T-cell (primary cell): ENCODE measurements around the gene NHSL1. TPM values are rescaled to one million over a fixed set of nuclear protein-coding genes. Genes with fewer than 3 reads are reported as not detected.
"Not testable (repeated sequence)": the region's sequence is repeated elsewhere in the genome, so short reads cannot be mapped to it uniquely, and the experiment has no call there.

Experiments
- ATAC-seq, 4 experiments: fragments of 200-7000 bp in 3 of 4; fragments of 150-1000 bp in 1 of 4; cut with Tn5 transposase; replicated peaks in 1 of 4; 1 replicate in 3 of 4; 2 replicates in 1 of 4; pipeline ENCODE4 v1.10.0; 2021; ENCODE audit warnings: moderate library complexity in 3 of 4, mild to moderate bottlenecking in 2 of 4, moderate number of reproducible peaks in 1 of 4
- CTCF ChIA-PET, 2 donors: fragments of 300-600 bp; sonication (Branson Sonifier 250); formaldehyde crosslinking; loops; one replicate each; lab custom pipeline; 2022; ENCODE audit warnings: antibody characterized with exemption in 2 of 2; lab: Charles Lee
- POLR2A ChIA-PET, 2 donors: fragments of 300-600 bp; sonication (Branson Sonifier 250); formaldehyde crosslinking; loops; one replicate each; lab custom pipeline; 2022; ENCODE audit warnings: antibody characterized with exemption in 2 of 2; lab: Charles Lee
- DNase-seq, 35 experiments: peaks; one replicate each; pipeline versions ENCODE4 v3.0.0 to v3.0.0-alpha.2; 2013 to 2023
- H3K27ac ChIP-seq: one replicate; pipeline ENCODE4 v1.5.1; 2013; ENCODE audit warnings: low read length
- H3K27me3 ChIP-seq, 2 experiments: replicated peaks in 1 of 2; 1 replicate in 1 of 2; 2 replicates in 1 of 2; pipeline versions ENCODE4 v1.6.1 to v1.7.0; 2013; ENCODE audit warnings: low read length in 1 of 2, mixed read lengths in 1 of 2; ENCODE audit not compliant: control insufficient read depth in 2 of 2, insufficient read depth in 2 of 2; ENCODE audit errors: extremely low read depth in 1 of 2
- H3K36me3 ChIP-seq, 2 donors: 1 replicate in 1 of 2; 2 replicates in 1 of 2; pipeline versions ENCODE4 v1.6.1 to v1.7.0; 2013; ENCODE audit warnings: low read length in 1 of 2; ENCODE audit not compliant: control insufficient read depth in 2 of 2, insufficient read depth in 1 of 2; ENCODE audit errors: extremely low read depth in 1 of 2
- H3K4me1 ChIP-seq, 2 experiments: 1 replicate in 1 of 2; 2 replicates in 1 of 2; pipeline versions ENCODE4 v1.6.1 to v1.7.0; 2013; ENCODE audit warnings: low read length in 2 of 2, mixed read lengths in 1 of 2; ENCODE audit not compliant: insufficient read depth in 2 of 2, control insufficient read depth in 1 of 2; ENCODE audit errors: extremely low read depth in 1 of 2
- H3K4me3 ChIP-seq, 2 donors: 1 replicate in 1 of 2; 2 replicates in 1 of 2; pipeline versions ENCODE4 v1.5.1 to v1.7.0; 2013; ENCODE audit warnings: mild to moderate bottlenecking in 2 of 2, low read length in 1 of 2, moderate library complexity in 1 of 2; ENCODE audit not compliant: control insufficient read depth in 1 of 2; ENCODE audit errors: extremely low read depth in 1 of 2
- H3K9me3 ChIP-seq: 2 replicates; pipeline ENCODE4 v1.7.0; 2013
- H3K27ac Mint-ChIP-seq, 2 donors: one replicate each; pipeline ENCODE4 v1.8.0; 2020 to 2021; ENCODE audit warnings: mild to moderate bottlenecking in 2 of 2, mixed read lengths in 2 of 2
- H3K27me3 Mint-ChIP-seq, 2 donors: one replicate each; pipeline ENCODE4 v1.8.0; 2021 to 2022; ENCODE audit warnings: mixed read lengths in 2 of 2
- H3K36me3 Mint-ChIP-seq: one replicate; pipeline ENCODE4 v1.8.0; 2021; ENCODE audit warnings: mixed read lengths
- H3K4me1 Mint-ChIP-seq, 3 donors: one replicate each; pipeline ENCODE4 v1.8.0; 2020 to 2022; ENCODE audit warnings: mixed read lengths in 3 of 3, mild to moderate bottlenecking in 1 of 3
- H3K4me3 Mint-ChIP-seq, 3 donors: one replicate each; pipeline ENCODE4 v1.8.0; 2020 to 2022; ENCODE audit warnings: mild to moderate bottlenecking in 3 of 3, mixed read lengths in 3 of 3, moderate library complexity in 3 of 3
- H3K9me3 Mint-ChIP-seq, 3 donors: one replicate each; pipeline ENCODE4 v1.8.0; 2020 to 2022; ENCODE audit warnings: mixed read lengths in 3 of 3
- WGBS: methylation state at CpG from one replicate; pipeline ENCODE4 v1.1.5; 2013; ENCODE audit warnings: missing lambda C conversion rate; ENCODE audit not compliant: insufficient coverage; 5-methylcytosine and 5-hydroxymethylcytosine counted together
- total RNA-seq, 35 experiments: library from RNA in 6 of 35; stranded (reverse) in 6 of 35; fragments of 120-200 nt in 1 of 35; gene quantifications; one replicate each; pipeline versions ENCODE4 v1.2.1 to v1.2.4 and lab custom pipeline; 2013 to 2026

The NHSL1 gene
- total RNA-seq, 5 donors from 2014 or later (not counting 1 experiment from before 2014, with no cell fraction given) = 0.08 to 0.64 (median 0.46) TPM

- 80% methylated on average over 5 of the region's 8 CpGs for WGBS
- POLR2A ChIA-PET = interaction anchor here (0.6 to 1.6 kb wide), 3 partner anchors 82 to 645 kb away, joined by 4 read pairs; no protein-coding TSS in a partner anchor
These were observed 71.6 kb downstream of the NHSL1 start for GRCh38 chr6:138427701-138428100.

GRCh38 chr6:138426500-138427123, 72.7 kb downstream of the NHSL1 start:
- ATAC-seq = no peak

More at GRCh38 chr6:138427701-138428100, 71.6 kb downstream of the NHSL1 start:
- ATAC-seq = no peak
- Histone ChIP-seq H3K36me3 (no peaks in the 10 kb centered on the region), H3K9me3 (no peaks in the 10 kb centered on the region), H3K4me1 (no peaks in the 10 kb centered on the region), H3K27me3 (peaks cover 0 to 16% of the 10 kb centered on the region in 2 experiments), H3K4me3 (no peak overlapping the region), H3K27ac (no peak overlapping the region)
- H3K4me1 Mint-ChIP-seq = peaks cover 0 to 9% (median 6%) of the 10 kb centered on the region in 3 donors
- no peaks in the 10 kb centered on the region for H3K36me3 Mint-ChIP-seq
- no peak for DNase-seq
- no peak overlapping the region for H3K4me3 Mint-ChIP-seq
- H3K27ac Mint-ChIP-seq = no peak overlapping the region
- CTCF ChIA-PET = interaction anchor here (0.6 to 7.5 kb wide), 16 partner anchors 8 to 587 kb away, joined by 3 to 65 read pairs (median 4); partner anchors contain the start of gene PERP (in 1 of the 2)
- H3K27me3 Mint-ChIP-seq = peaks cover 3 to 4% of the 10 kb centered on the region in 2 donors
- H3K9me3 Mint-ChIP-seq = no peaks in the 10 kb centered on the region

GRCh38 chr6:138425256-138425655, 74.0 kb downstream of the NHSL1 start:
- H3K9me3 ChIP-seq, H3K4me1 ChIP-seq, H3K9me3 Mint-ChIP-seq, H3K4me3 Mint-ChIP-seq, H3K4me3 ChIP-seq, H3K27me3 ChIP-seq, H3K4me1 Mint-ChIP-seq, H3K36me3 ChIP-seq, H3K27ac ChIP-seq, ATAC-seq, POLR2A ChIA-PET, H3K36me3 Mint-ChIP-seq, H3K27ac Mint-ChIP-seq, H3K27me3 Mint-ChIP-seq, DNase-seq: not testable (repeated sequence)
- CTCF ChIA-PET = interaction anchor here (0.5 to 7.5 kb wide), 5 partner anchors 30 to 194 kb away, joined by 3 to 65 read pairs (median 6); no protein-coding TSS in a partner anchor
- WGBS = 93% methylated on average over 5 of the region's 7 CpGs

More at GRCh38 chr6:138426500-138427123, 72.7 kb downstream of the NHSL1 start:
- H3K27me3 Mint-ChIP-seq = peaks cover 3 to 4% of the 10 kb centered on the region in 2 donors
- ChIA-PET POLR2A (interaction anchor here in 1 of 2 donors (0.9 kb wide), 1 partner anchor 77 kb away, joined by 3 read pairs; no protein-coding TSS in a partner anchor), CTCF (interaction anchor here (1.0 to 7.5 kb wide), 10 partner anchors 9 to 318 kb away, joined by 3 to 65 read pairs (median 6); no protein-coding TSS in a partner anchor)
- no peak overlapping the region for H3K27ac Mint-ChIP-seq
- no peaks in the 10 kb centered on the region for H3K4me1 ChIP-seq
- peaks cover 0 to 12% of the 10 kb centered on the region in 2 experiments for H3K27me3 ChIP-seq
- no peak overlapping the region for H3K27ac ChIP-seq
- no peaks in the 10 kb centered on the region for H3K9me3 ChIP-seq
- H3K9me3 Mint-ChIP-seq = no peaks in the 10 kb centered on the region
- H3K36me3 Mint-ChIP-seq = no peaks in the 10 kb centered on the region
- no peak overlapping the region for H3K4me3 Mint-ChIP-seq
- no peaks in the 10 kb centered on the region for H3K36me3 ChIP-seq
- no peak for DNase-seq
- H3K4me1 Mint-ChIP-seq = peaks cover 0 to 9% (median 6%) of the 10 kb centered on the region in 3 donors
- 83% methylated on average over 2 of the region's 5 CpGs for WGBS
- H3K4me3 ChIP-seq = no peak overlapping the region

GRCh38 chr6:138424004-138424904, 75.0 kb downstream of the NHSL1 start:
- no peak overlapping the region for H3K4me3 ChIP-seq
- no peak overlapping the region for H3K27ac Mint-ChIP-seq
- H3K9me3 ChIP-seq = no peaks in the 10 kb centered on the region
- peaks cover 0 to 8% (median 5%) of the 10 kb centered on the region in 3 donors for H3K4me1 Mint-ChIP-seq
- no peak for ATAC-seq
- 90% methylated on average over 36 of the region's 48 CpGs for WGBS
- H3K27me3 ChIP-seq = no peaks in the 10 kb centered on the region
- POLR2A ChIA-PET = interaction anchor here in 1 of 2 donors (0.6 kb wide), 1 partner anchor 1222 kb away, joined by 3 read pairs; no protein-coding TSS in a partner anchor
- DNase-seq = no peak
- no peaks in the 10 kb centered on the region for H3K4me1 ChIP-seq
- no peak overlapping the region for H3K27ac ChIP-seq
- H3K27me3 Mint-ChIP-seq = peaks cover 0 to under 1% of the 10 kb centered on the region in 2 donors
- peaks cover 4% of the 10 kb centered on the region for H3K36me3 Mint-ChIP-seq
- CTCF ChIA-PET = interaction anchor here (0.6 to 7.5 kb wide), 5 partner anchors 84 to 342 kb away, joined by 3 to 65 read pairs (median 4); no protein-coding TSS in a partner anchor
- H3K4me3 Mint-ChIP-seq = no peak overlapping the region
- peaks cover 0 to 2% of the 10 kb centered on the region in 2 donors for H3K36me3 ChIP-seq
- no peaks in the 10 kb centered on the region for H3K9me3 Mint-ChIP-seq

GRCh38 chr6:138422861-138423260, 76.4 kb downstream of the NHSL1 start:
- no peak for ATAC-seq
- no peak overlapping the region for H3K4me3 ChIP-seq
- peaks cover 0 to 8% (median 3%) of the 10 kb centered on the region in 3 donors for H3K4me1 Mint-ChIP-seq
- no peak overlapping the region for H3K27ac Mint-ChIP-seq
- CTCF ChIA-PET = interaction anchor here in 1 of 2 donors (0.6 to 0.7 kb wide), 3 partner anchors 61 to 139 kb away, joined by 3 to 10 read pairs (median 3); no protein-coding TSS in a partner anchor
- no peaks in the 10 kb centered on the region for H3K4me1 ChIP-seq
- no peak for DNase-seq
- peaks cover 18% of the 10 kb centered on the region for H3K36me3 Mint-ChIP-seq
- H3K27me3 Mint-ChIP-seq = no peaks in the 10 kb centered on the region
- POLR2A ChIA-PET = interaction anchor here in 1 of 2 donors (0.6 kb wide), 1 partner anchor 148 kb away, joined by 6 read pairs; no protein-coding TSS in a partner anchor
- H3K4me3 Mint-ChIP-seq = no peak overlapping the region
- no peaks in the 10 kb centered on the region for H3K9me3 ChIP-seq
- no peak overlapping the region for H3K27ac ChIP-seq
- peaks cover 0 to 4% (median 0%) of the 10 kb centered on the region in 3 donors for H3K9me3 Mint-ChIP-seq
- H3K36me3 ChIP-seq = peaks cover 2 to 11% of the 10 kb centered on the region in 2 donors
- no peaks in the 10 kb centered on the region for H3K27me3 ChIP-seq

- no peaks in the 10 kb centered on the region for H3K4me1 ChIP-seq
- POLR2A ChIA-PET = no interaction called here
- peaks cover 0 to 8% (median 3%) of the 10 kb centered on the region in 3 donors for H3K4me1 Mint-ChIP-seq
- H3K27me3 Mint-ChIP-seq = no peaks in the 10 kb centered on the region
- H3K27ac ChIP-seq = no peak overlapping the region
- H3K9me3 Mint-ChIP-seq = peaks cover 0 to 4% (median 0%) of the 10 kb centered on the region in 3 donors
- H3K27me3 ChIP-seq = no peaks in the 10 kb centered on the region
- H3K27ac Mint-ChIP-seq = no peak overlapping the region
- no peak overlapping the region for H3K4me3 ChIP-seq
- ATAC-seq (no peak), DNase-seq (no peak)
- CTCF ChIA-PET = no interaction called here
- WGBS = 96% methylated on average over 8 of the region's 10 CpGs
- peaks cover 27% of the 10 kb centered on the region for H3K36me3 Mint-ChIP-seq
- no peak overlapping the region for H3K4me3 Mint-ChIP-seq
- H3K36me3 ChIP-seq = peaks cover 2 to 19% of the 10 kb centered on the region in 2 donors
- no peaks in the 10 kb centered on the region for H3K9me3 ChIP-seq
These were observed 77.7 kb downstream of the NHSL1 start for GRCh38 chr6:138421608-138422007.
